Sigmoid colon (tissue), 7 donors: ENCODE measurements around the gene STOX2. TPM values are rescaled to one million over a fixed set of nuclear protein-coding genes. Genes with fewer than 3 reads are reported as not detected.
"Not testable (repeated sequence)": the region's sequence is repeated elsewhere in the genome, so short reads cannot be mapped to it uniquely, and the experiment has no call there.

Source experiments
- DNase-seq: peaks from one replicate; pipeline ENCODE4 v3.0.0-alpha.2; 2019
- H3K27ac ChIP-seq, 4 donors: fragments of 200-600 bp; sonication (generic); one replicate each; pipeline ENCODE4 v1.5.1; 2016 to 2019; ENCODE audit warnings: mild to moderate bottlenecking in 1 of 4
- H3K27me3 ChIP-seq, 3 donors: fragments of 200-600 bp; sonication (generic); one replicate each; pipeline ENCODE4 v1.5.1; 2019; ENCODE audit warnings: mild to moderate bottlenecking in 1 of 3
- H3K36me3 ChIP-seq, 4 donors: fragments of 200-600 bp; sonication (generic); one replicate each; pipeline ENCODE4 v1.5.1; 2016 to 2019
- H3K4me1 ChIP-seq, 4 donors: fragments of 200-600 bp; sonication (generic); one replicate each; pipeline ENCODE4 v1.5.1; 2017 to 2019
- H3K4me3 ChIP-seq, 4 donors: fragments of 200-600 bp; sonication (generic); one replicate each; pipeline ENCODE4 v1.5.1; 2017 to 2019; ENCODE audit warnings: mild to moderate bottlenecking in 2 of 4, moderate library complexity in 1 of 4
- H3K9me3 ChIP-seq, 4 donors: fragments of 200-600 bp in 3 of 4; sonication (generic) in 3 of 4; one replicate each; pipeline versions ENCODE4 v1.5.1 to v1.6.1; 2013 to 2019
- EP300 ChIP-seq, 4 donors: sonication (generic); formaldehyde crosslinking; IDR thresholded peaks; one replicate each; pipeline ENCODE4 v1.6.1; 2017; ENCODE audit warnings: antibody characterized with exemption in 4 of 4
- POLR2A ChIP-seq, 2 donors: fragments of 450-650 bp; IDR thresholded peaks; one replicate each; pipeline ENCODE4 v1.6.1; 2016; ENCODE audit warnings: antibody characterized with exemption in 2 of 2, mild to moderate bottlenecking in 2 of 2, moderate library complexity in 2 of 2
- POLR2AphosphoS5 ChIP-seq, 4 donors: sonication (generic); formaldehyde crosslinking; IDR thresholded peaks; one replicate each; pipeline ENCODE4 v1.6.1; 2017; ENCODE audit warnings: antibody characterized with exemption in 4 of 4
- WGBS, 2 donors: extraction: QIAGEN DNeasy Blood & Tissue Kit; methylation state at CpG; one replicate each; pipeline ENCODE4 v1.1.7; 2013; 5-methylcytosine and 5-hydroxymethylcytosine counted together
- intact Hi-C: fragments of 100-400 bp; cut with DNase I; formaldehyde crosslinking; loops from one replicate; pipeline ENCODE4 v1.15.1; 2023
- polyA plus RNA-seq, 3 donors: library from polyadenylated mRNA; stranded (reverse); fragments of 200-250 nt; gene quantifications; one replicate each; pipeline ENCODE4 v1.2.3, GENCODE V29; 2013
- total RNA-seq, 4 donors: library from RNA; depleted of rRNA; stranded (reverse); fragments of >200 nt; gene quantifications; one replicate each; pipeline ENCODE4 v1.1.0, GENCODE V29; 2016
- TF ChIP-seq, protein P1 (sequence below), 4 experiments: fragments of 450-650 bp in 3 of 4; fragments of 200-600 bp in 1 of 4; IDR thresholded peaks; one replicate each; pipeline ENCODE4 v1.5.1; 2016 to 2019; ENCODE audit warnings: antibody characterized with exemption in 4 of 4, mild to moderate bottlenecking in 3 of 4, moderate library complexity in 2 of 4
- donor health status: healthy with polysubstance abuse.
- donor health status: Bipolar disorder and iron deficiency.
- donor health status: healthy.

The STOX2 gene
- total and polyA plus RNA-seq, 7 donors = under 0.01 to 9.6 (median 2.2) TPM

DNA sequence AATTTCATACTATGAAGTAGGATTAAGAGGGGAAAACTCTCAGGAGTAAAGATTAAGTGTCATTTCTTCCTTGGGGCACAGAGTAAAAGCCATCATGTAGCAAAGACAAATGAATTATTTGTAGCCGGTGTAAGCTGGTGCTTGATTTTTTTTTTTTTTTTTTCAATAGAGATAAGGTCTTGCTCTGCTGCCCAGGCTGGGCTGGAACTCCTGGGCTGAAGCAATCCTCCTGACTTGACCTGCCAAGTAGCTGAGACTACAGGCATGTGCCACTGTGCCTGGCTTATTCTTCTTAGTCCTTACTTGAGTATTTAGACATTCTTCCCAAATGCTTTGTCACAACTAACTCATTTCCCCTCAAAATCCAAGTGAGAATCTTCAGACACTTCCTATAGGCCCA, 125.7 kb downstream of the STOX2 start:
- 92 to 94% methylated on average over 1 of the region's 1 CpG for WGBS, 2 donors
- Histone ChIP-seq H3K4me1 (no peaks in the 10 kb centered on the region), H3K27me3 (no peaks in the 10 kb centered on the region), H3K36me3 (no peaks in the 10 kb centered on the region), H3K4me3 (no peak overlapping the region), H3K27ac (no peak overlapping the region), H3K9me3 (no peaks in the 10 kb centered on the region)
- no peak for TF ChIP-seq POLR2AphosphoS5 (IDR thresholded peaks at IDR 0.05)
- no peak for TF ChIP-seq POLR2A (IDR thresholded peaks at IDR 0.05)
- TF ChIP-seq EP300 (IDR thresholded peaks at IDR 0.05) = no peak
- TF ChIP-seq, protein P1, sequence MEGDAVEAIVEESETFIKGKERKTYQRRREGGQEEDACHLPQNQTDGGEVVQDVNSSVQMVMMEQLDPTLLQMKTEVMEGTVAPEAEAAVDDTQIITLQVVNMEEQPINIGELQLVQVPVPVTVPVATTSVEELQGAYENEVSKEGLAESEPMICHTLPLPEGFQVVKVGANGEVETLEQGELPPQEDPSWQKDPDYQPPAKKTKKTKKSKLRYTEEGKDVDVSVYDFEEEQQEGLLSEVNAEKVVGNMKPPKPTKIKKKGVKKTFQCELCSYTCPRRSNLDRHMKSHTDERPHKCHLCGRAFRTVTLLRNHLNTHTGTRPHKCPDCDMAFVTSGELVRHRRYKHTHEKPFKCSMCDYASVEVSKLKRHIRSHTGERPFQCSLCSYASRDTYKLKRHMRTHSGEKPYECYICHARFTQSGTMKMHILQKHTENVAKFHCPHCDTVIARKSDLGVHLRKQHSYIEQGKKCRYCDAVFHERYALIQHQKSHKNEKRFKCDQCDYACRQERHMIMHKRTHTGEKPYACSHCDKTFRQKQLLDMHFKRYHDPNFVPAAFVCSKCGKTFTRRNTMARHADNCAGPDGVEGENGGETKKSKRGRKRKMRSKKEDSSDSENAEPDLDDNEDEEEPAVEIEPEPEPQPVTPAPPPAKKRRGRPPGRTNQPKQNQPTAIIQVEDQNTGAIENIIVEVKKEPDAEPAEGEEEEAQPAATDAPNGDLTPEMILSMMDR (IDR thresholded peaks at IDR 0.05) = no peak
- DNase-seq = no peak
- intact Hi-C loops = no loop called here

DNA sequence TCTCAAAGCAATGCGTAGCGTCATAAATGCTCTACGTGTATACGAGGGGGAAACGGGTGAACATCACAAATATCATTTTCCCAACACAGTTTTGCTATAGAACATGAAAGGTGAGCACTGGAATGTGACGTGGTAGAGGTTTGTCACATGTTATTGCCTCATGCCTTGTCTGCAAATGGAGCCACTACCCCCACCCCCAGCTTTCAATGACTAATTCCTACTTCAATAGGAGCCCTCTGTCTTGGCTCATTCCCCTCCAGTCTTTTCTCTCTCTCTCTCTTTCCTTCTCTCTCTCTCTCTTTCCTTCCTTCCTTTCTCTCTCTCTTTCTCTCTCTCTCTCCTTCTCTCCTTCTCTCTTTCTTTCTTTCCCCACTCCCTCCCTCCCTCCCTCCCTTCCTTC, 127.0 kb downstream of the STOX2 start:
- no peaks in the 10 kb centered on the region for H3K9me3 ChIP-seq
- 89 to 91% methylated on average over 6 of the region's 6 CpGs for WGBS, 2 donors
- no peak overlapping the region for H3K27ac ChIP-seq
- intact Hi-C loops = no loop called here
- no peak overlapping the region for H3K4me3 ChIP-seq
- no peak for DNase-seq
- TF ChIP-seq EP300 (IDR thresholded peaks at IDR 0.05) = no peak
- no peak for TF ChIP-seq POLR2AphosphoS5 (IDR thresholded peaks at IDR 0.05)
- TF ChIP-seq, protein P1 (IDR thresholded peaks at IDR 0.05) = no peak
- TF ChIP-seq POLR2A (IDR thresholded peaks at IDR 0.05) = no peak
- no peaks in the 10 kb centered on the region for H3K27me3 ChIP-seq
- H3K4me1 ChIP-seq = no peaks in the 10 kb centered on the region
- no peaks in the 10 kb centered on the region for H3K36me3 ChIP-seq

DNA sequence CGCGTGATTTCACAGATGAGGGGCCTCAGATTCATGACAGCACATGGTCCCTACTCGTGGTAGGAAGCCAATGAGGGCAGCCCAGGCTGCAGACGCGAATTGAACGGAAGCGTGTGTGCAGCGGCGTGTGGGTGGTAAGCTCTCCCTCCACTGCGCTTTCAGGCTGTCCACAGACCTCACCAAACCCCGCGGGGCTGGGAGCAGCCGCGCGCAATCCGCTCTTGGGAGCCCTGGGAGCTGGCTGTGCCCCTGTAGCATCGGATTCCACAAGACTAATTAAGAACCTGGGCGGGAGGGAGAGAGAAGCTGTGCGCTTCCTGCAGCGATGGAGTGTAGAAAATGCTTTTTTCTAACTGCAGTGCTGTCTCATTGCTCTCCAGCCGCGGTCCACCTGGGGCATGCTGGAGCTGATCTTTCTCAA, 134.9 kb downstream of the STOX2 start:
- 26 to 40% methylated on average over 22 of the region's 22 CpGs for WGBS, 2 donors
- no peak overlapping the region for H3K27ac ChIP-seq
- H3K27me3 ChIP-seq = peaks cover 0 to 21% (median 0%) of the 10 kb centered on the region in 3 donors
- H3K4me1 ChIP-seq = no peaks in the 10 kb centered on the region
- TF ChIP-seq, protein P1 (IDR thresholded peaks at IDR 0.05) = no peak
- no peak for TF ChIP-seq EP300 (IDR thresholded peaks at IDR 0.05)
- TF ChIP-seq POLR2AphosphoS5 (IDR thresholded peaks at IDR 0.05) = no peak
- no peak for TF ChIP-seq POLR2A (IDR thresholded peaks at IDR 0.05)
- H3K36me3 ChIP-seq = no peaks in the 10 kb centered on the region
- intact Hi-C loops = no loop called here
- H3K4me3 ChIP-seq = no peak overlapping the region
- H3K9me3 ChIP-seq = peaks cover 0 to 3% (median 0%) of the 10 kb centered on the region in 4 donors
- DNase-seq = no peak

DNA sequence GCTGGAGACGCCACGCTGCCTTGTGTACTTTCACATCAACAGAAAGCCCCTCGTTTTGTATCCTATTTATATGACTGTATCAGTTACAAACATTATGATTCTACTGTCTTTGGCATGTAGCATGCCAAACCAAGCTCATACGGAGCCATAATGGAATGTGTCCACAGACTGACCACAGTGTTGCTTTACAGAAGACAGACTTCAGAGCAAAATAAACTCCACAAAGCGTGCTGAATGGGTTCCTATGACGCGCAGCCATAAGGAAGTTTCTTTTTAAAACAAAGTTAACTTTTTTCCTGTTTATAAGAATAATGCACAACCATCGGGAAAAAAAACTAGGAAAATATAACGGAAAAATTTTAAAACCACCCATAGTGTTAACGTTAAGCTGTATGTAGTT, 136.0 kb downstream of the STOX2 start:
- WGBS, 2 donors = 85 to 88% methylated on average over 10 of the region's 10 CpGs
- Histone ChIP-seq H3K36me3 (no peaks in the 10 kb centered on the region), H3K4me3 (no peak overlapping the region), H3K27ac (no peak overlapping the region), H3K9me3 (peaks cover 0 to 9% (median 0%) of the 10 kb centered on the region in 4 donors), H3K27me3 (peaks cover 0 to 21% (median 0%) of the 10 kb centered on the region in 3 donors), H3K4me1 (no peaks in the 10 kb centered on the region)
- TF ChIP-seq POLR2AphosphoS5 (IDR thresholded peaks at IDR 0.05) (no peak), EP300 (IDR thresholded peaks at IDR 0.05) (no peak), POLR2A (IDR thresholded peaks at IDR 0.05) (no peak)
- TF ChIP-seq, protein P1 (IDR thresholded peaks at IDR 0.05) = no peak
- intact Hi-C loops = no loop called here
- DNase-seq = no peak

DNA sequence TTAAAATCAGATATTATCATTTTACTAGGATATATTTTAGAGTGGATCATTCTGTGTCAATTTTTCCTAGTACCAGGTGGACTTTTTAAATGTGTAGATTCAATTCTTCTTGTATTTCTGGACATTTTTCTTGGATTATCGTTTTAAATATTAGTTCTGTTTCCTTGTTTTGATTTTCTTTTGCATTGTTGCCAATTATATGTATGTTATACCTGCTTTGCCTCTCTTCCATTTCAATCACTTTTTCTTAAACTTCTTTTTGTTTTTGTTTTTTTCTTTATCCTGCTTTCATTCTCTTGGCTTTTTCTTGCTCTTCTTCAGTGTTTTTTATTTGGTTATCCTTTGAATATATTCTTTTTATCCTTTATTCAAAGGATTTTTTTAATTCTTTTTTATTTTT, 141.0 kb downstream of the STOX2 start:
- no peak for DNase-seq
- WGBS, 2 donors = 88 to 90% methylated on average over 1 of the region's 1 CpG
- peaks cover 0 to 7% (median 0%) of the 10 kb centered on the region in 3 donors for H3K27me3 ChIP-seq
- peaks cover 0 to 9% (median 5%) of the 10 kb centered on the region in 4 donors for H3K9me3 ChIP-seq
- intact Hi-C loops = no loop called here
- H3K27ac ChIP-seq = no peak overlapping the region
- H3K36me3 ChIP-seq = no peaks in the 10 kb centered on the region
- H3K4me3 ChIP-seq = no peak overlapping the region
- TF ChIP-seq POLR2AphosphoS5 (IDR thresholded peaks at IDR 0.05) = no peak
- no peak for TF ChIP-seq POLR2A (IDR thresholded peaks at IDR 0.05)
- TF ChIP-seq, protein P1 (IDR thresholded peaks at IDR 0.05) = no peak
- TF ChIP-seq EP300 (IDR thresholded peaks at IDR 0.05) = no peak
- no peaks in the 10 kb centered on the region for H3K4me1 ChIP-seq

DNA sequence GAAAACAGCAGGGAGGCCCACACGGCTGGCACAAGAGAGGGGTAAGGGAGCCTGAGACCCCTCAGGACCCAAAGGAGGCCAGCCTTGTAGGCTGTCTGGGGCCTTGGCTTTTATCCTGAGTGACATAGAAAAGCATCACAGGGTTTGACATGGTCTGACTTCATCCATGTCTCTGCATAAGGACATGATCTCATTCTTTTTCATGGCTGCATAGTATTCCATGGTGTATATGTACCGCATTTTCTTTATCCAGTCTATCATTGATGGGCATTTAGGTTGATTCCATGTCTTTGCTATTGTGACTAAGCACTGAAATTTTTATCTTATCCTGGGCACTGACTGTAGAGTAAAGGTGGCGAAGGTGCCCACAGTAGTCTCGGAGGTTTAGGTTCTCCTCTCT, 146.2 kb downstream of the STOX2 start:
- H3K9me3 ChIP-seq, H3K4me1 ChIP-seq, H3K27me3 ChIP-seq, intact Hi-C loops, H3K36me3 ChIP-seq, H3K27ac ChIP-seq, H3K4me3 ChIP-seq, DNase-seq: not testable (repeated sequence)
- WGBS, 2 donors = 96 to 98% methylated on average over 4 of the region's 4 CpGs
